GM18505 (cell line): Measurements from ENCODE around the gene CPNE2.
"Not testable (repeated sequence)": the region's sequence is repeated elsewhere in the genome, so short reads cannot be mapped to it uniquely, and the experiment has no call there.

Source experiments
- ATAC-seq: cut with Tn5 transposase; IDR thresholded peaks from one replicate; pipeline ENCODE4 v1.9.1; 2021; ENCODE audit not compliant: unreplicated experiment
- POLR2A ChIP-seq: IDR thresholded peaks from 4 replicates; pipeline ENCODE4 v1.6.1; 2011; ENCODE audit warnings: borderline replicate concordance; ENCODE audit not compliant: insufficient read depth, insufficient read length; ENCODE audit errors: extremely low read depth

CPNE2 gene

GRCh38 chr16:57060323-57061083, 31.9 kb upstream of the CPNE2 start:
- ATAC-seq: no peak
- TF ChIP-seq POLR2A: no peak

GRCh38 chr16:57061084-57061905, 31.1 kb upstream of the CPNE2 start:
- TF ChIP-seq POLR2A: no peak
- ATAC-seq: no peak

DNA sequence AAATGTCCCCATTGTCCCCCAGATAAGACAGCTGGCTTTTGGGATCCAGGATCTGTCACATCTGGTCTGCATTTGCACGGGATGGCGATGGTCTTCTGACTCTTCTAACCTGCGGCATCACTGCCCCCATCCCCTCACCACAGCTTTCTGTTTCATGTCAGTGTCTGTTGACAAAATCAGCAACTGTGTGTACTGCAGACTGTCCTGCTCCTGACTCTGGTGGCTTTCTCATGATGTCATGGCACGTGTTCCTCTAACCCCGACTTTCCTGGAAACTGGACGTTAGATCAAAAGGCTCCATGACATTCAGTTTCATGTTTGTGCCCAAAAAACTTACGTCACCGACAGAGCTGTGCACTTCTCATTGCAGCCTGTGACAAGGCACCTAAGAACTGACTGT, 30.1 kb upstream of the CPNE2 start:
- TF ChIP-seq POLR2A: no peak
- ATAC-seq: no peak

GRCh38 chr16:57063189-57063588, 29.2 kb upstream of the CPNE2 start:
- not testable (repeated sequence) for ATAC-seq

GRCh38 chr16:57064995-57065394, 27.4 kb upstream of the CPNE2 start:
- TF ChIP-seq POLR2A: no peak
- no peak for ATAC-seq

DNA sequence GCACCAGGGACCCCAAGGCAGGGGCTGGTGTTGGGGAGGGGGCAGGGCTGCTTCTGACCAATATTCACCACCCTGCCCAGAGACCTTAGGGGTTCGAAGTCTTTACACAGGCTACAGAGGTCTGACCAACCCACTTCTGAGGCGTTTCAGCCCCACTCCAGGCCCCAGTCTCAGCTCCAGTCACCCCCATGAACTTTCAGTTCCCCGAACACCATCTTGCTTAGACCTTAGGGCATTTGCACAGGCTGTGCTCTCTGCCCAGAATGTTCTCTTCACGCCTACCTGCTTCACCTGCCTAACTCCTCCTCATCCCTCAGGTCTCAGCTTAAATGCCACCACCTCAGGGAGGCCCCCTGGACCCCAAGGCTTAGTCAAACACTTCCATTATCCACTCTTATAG, 25.8 kb upstream of the CPNE2 start:
- TF ChIP-seq POLR2A: no peak
- no peak for ATAC-seq

GRCh38 chr16:57067347-57067746, 25.0 kb upstream of the CPNE2 start:
- no peak for TF ChIP-seq POLR2A
- ATAC-seq: no peak

GRCh38 chr16:57069053-57069452, 23.3 kb upstream of the CPNE2 start:
- no peak for TF ChIP-seq POLR2A
- ATAC-seq: no peak

- TF ChIP-seq POLR2A: no peak
- ATAC-seq: no peak
Measured at GRCh38 chr16:57069635-57070370, 22.6 kb upstream of the CPNE2 start.

DNA sequence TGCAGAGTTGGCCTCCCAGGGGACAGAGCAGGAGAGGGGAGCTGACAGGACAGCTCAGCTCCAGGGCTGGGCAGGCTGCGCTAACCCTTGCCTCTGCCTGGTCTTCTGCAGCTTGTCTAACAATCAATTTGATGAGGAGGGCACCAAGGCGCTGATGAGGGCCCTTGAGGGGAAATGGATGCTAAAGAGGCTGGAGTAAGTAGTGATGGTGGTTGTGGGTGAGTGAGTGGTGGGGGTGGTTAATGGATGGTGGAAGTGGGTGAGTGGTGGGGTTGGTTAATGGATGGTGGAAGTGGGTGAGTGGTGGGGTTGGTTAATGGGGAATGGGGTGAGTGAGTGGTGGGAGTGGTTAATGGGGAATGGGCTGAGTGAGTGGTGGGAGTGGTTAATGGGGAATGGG, 22.0 kb upstream of the CPNE2 start:
- no peak for TF ChIP-seq POLR2A
- ATAC-seq: no peak

- ATAC-seq: not testable (repeated sequence)
Measured at GRCh38 chr16:57071081-57071732, 21.2 kb upstream of the CPNE2 start.

GRCh38 chr16:57071831-57072582, 20.4 kb upstream of the CPNE2 start:
- no peak for ATAC-seq
- TF ChIP-seq POLR2A: no peak
